ENCODE measurements around the gene DNAI4. TPM values are rescaled to one million over a fixed set of nuclear protein-coding genes. Genes with fewer than 3 reads are reported as not detected.

DNAI4 gene
- total RNA-seq, 2 donors from 2014 or later, result 4.6 to 6.7 TPM

DNA sequence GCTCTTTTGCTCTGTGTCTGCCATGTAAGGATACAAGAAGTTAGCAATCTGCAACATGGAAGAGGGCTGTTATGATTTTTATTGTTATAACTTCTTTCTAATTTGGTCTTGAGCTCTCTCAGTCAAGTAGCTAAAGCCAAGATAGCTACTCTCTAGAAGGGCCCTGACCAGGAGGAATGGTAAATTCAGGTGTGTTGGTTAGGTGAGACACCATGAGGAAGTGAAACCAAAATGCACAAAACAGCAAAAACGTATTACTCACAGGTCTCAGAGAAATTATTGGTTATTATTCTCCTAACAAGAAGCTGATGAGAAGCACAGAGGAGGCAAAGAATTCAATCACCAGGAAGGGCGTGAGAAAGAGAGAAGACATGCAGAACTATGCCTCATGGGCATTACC lies 71.8 kb downstream of the DNAI4 start:
- H3K9ac ChIP-seq (ENCODE audit: extremely low read depth, low read length, poor library complexity, severe bottlenecking), result no peak overlapping the region
- TF ChIP-seq, protein P1, sequence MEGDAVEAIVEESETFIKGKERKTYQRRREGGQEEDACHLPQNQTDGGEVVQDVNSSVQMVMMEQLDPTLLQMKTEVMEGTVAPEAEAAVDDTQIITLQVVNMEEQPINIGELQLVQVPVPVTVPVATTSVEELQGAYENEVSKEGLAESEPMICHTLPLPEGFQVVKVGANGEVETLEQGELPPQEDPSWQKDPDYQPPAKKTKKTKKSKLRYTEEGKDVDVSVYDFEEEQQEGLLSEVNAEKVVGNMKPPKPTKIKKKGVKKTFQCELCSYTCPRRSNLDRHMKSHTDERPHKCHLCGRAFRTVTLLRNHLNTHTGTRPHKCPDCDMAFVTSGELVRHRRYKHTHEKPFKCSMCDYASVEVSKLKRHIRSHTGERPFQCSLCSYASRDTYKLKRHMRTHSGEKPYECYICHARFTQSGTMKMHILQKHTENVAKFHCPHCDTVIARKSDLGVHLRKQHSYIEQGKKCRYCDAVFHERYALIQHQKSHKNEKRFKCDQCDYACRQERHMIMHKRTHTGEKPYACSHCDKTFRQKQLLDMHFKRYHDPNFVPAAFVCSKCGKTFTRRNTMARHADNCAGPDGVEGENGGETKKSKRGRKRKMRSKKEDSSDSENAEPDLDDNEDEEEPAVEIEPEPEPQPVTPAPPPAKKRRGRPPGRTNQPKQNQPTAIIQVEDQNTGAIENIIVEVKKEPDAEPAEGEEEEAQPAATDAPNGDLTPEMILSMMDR (conservative IDR thresholded peaks at IDR 0.05), result no peak
- no peaks in the 10 kb centered on the region for H3K36me3 ChIP-seq (ENCODE audit: control insufficient read depth, insufficient read depth, low read length)
- no peaks in the 10 kb centered on the region for H3K4me1 ChIP-seq (ENCODE audit: control insufficient read depth, insufficient read depth, low read length)
- H3K9me3 Mint-ChIP-seq, result no peaks in the 10 kb centered on the region
- H3K9me3 ChIP-seq (ENCODE audit: control insufficient read depth, low read length), result no peaks in the 10 kb centered on the region
- WGBS, 2 experiments (ENCODE audit: insufficient coverage in 1 of 2, insufficient read length in 1 of 2), result 100% methylated on average over 2 of the region's 2 CpGs
- H3K4me3 ChIP-seq (ENCODE audit: low read length), result no peak overlapping the region
- H3K27me3 Mint-ChIP-seq (ENCODE audit: insufficient read depth), result peaks cover 5% of the 10 kb centered on the region
- DNase-seq, result no peak
- peaks cover 21% of the 10 kb centered on the region for H3K27me3 ChIP-seq (ENCODE audit: control insufficient read depth, insufficient read depth, low read length, poor library complexity, severe bottlenecking)
- no peak overlapping the region for H3K27ac ChIP-seq (ENCODE audit: low read depth, low read length)
- H3K36me3 Mint-ChIP-seq (ENCODE audit: low read depth), result no peaks in the 10 kb centered on the region
- H3K4me1 Mint-ChIP-seq, result peaks cover 9% of the 10 kb centered on the region
- no peak overlapping the region for H3K27ac Mint-ChIP-seq
- no peak overlapping the region for H3K4me3 Mint-ChIP-seq

GRCh38 chr1:66850989-66851388 lies 73.7 kb downstream of the DNAI4 start:
- Histone ChIP-seq H3K27ac (ENCODE audit: low read depth, low read length) (no peak overlapping the region), H3K36me3 (ENCODE audit: control insufficient read depth, insufficient read depth, low read length) (no peaks in the 10 kb centered on the region), H3K9ac (ENCODE audit: extremely low read depth, low read length, poor library complexity, severe bottlenecking) (no peak overlapping the region), H3K9me3 (ENCODE audit: control insufficient read depth, low read length) (no peaks in the 10 kb centered on the region), H3K4me3 (ENCODE audit: low read length) (no peak overlapping the region), H3K4me1 (ENCODE audit: control insufficient read depth, insufficient read depth, low read length) (no peaks in the 10 kb centered on the region), H3K27me3 (ENCODE audit: control insufficient read depth, insufficient read depth, low read length, poor library complexity, severe bottlenecking) (peaks cover 37% of the 10 kb centered on the region)
- no peaks in the 10 kb centered on the region for H3K36me3 Mint-ChIP-seq (ENCODE audit: low read depth)
- no peak for DNase-seq
- H3K9me3 Mint-ChIP-seq, result no peaks in the 10 kb centered on the region
- H3K27me3 Mint-ChIP-seq (ENCODE audit: insufficient read depth), result peaks cover 15% of the 10 kb centered on the region
- H3K4me3 Mint-ChIP-seq, result no peak overlapping the region
- no CpG with 5 or more reads among the region's 1 CpG for WGBS, 2 experiments (ENCODE audit: insufficient coverage in 1 of 2, insufficient read length in 1 of 2)
- no peak overlapping the region for H3K27ac Mint-ChIP-seq
- TF ChIP-seq, protein P1 (conservative IDR thresholded peaks at IDR 0.05), result no peak
- peaks cover 9% of the 10 kb centered on the region for H3K4me1 Mint-ChIP-seq

DNA sequence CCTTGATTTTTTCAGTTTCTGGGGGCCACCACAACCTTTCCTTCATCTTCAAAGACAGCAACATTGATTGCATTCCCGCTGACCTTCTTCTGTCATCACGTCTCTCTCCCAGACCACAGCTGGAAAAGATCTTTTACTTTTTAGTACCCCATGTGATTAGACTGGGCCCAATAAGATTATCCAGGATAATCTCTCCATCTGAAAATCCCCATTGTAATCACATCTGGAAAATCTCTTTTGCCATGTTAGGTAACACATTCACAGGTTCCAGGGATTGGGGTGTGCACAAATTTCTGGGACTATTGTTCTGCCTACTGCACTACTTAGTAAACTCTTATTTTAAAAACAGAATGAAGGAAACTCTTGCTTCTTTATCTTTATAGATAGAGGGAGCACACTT lies 76.5 kb downstream of the DNAI4 start:
- H3K27ac ChIP-seq (ENCODE audit: low read depth, low read length), result no peak overlapping the region
- peaks cover 9% of the 10 kb centered on the region for H3K4me1 Mint-ChIP-seq
- no peaks in the 10 kb centered on the region for H3K9me3 Mint-ChIP-seq

More for the DNA sequence above, 76.5 kb downstream of the DNAI4 start:
- Mint-ChIP-seq H3K4me3 (no peak overlapping the region), H3K36me3 (ENCODE audit: low read depth) (no peaks in the 10 kb centered on the region), H3K27me3 (ENCODE audit: insufficient read depth) (peaks cover 17% of the 10 kb centered on the region), H3K27ac (no peak overlapping the region)
- no peaks in the 10 kb centered on the region for H3K36me3 ChIP-seq (ENCODE audit: control insufficient read depth, insufficient read depth, low read length)
- H3K27me3 ChIP-seq (ENCODE audit: control insufficient read depth, insufficient read depth, low read length, poor library complexity, severe bottlenecking), result peaks cover 46% of the 10 kb centered on the region
- no peak overlapping the region for H3K4me3 ChIP-seq (ENCODE audit: low read length)
- 84 to 100% methylated on average over 2 of the region's 2 CpGs for WGBS, 2 experiments (ENCODE audit: insufficient coverage in 1 of 2, insufficient read length in 1 of 2)
- no peaks in the 10 kb centered on the region for H3K4me1 ChIP-seq (ENCODE audit: control insufficient read depth, insufficient read depth, low read length)
- TF ChIP-seq, protein P1 (conservative IDR thresholded peaks at IDR 0.05), result no peak
- no peaks in the 10 kb centered on the region for H3K9me3 ChIP-seq (ENCODE audit: control insufficient read depth, low read length)
- no peak overlapping the region for H3K9ac ChIP-seq (ENCODE audit: extremely low read depth, low read length, poor library complexity, severe bottlenecking)
- DNase-seq, result no peak
